Neural crest cell (in vitro differentiated cells): Measurements from ENCODE around the gene HDAC11. TPM values are rescaled to one million over a fixed set of nuclear protein-coding genes. Genes with fewer than 3 reads are reported as not detected.

Experiments
- DNase-seq: peaks from one replicate; pipeline ENCODE4 v3.0.0; 2021; ENCODE audit warnings: low read depth, mixed read lengths, low spot score
- H3K27ac Mint-ChIP-seq: one replicate; pipeline ENCODE4 v1.8.0; 2021; ENCODE audit warnings: mild to moderate bottlenecking, mixed read lengths; ENCODE audit not compliant: unreplicated experiment
- H3K27me3 Mint-ChIP-seq: 2 replicates; pipeline ENCODE4 v1.8.0; 2021; ENCODE audit warnings: low read depth, mild to moderate bottlenecking, mixed read lengths
- H3K36me3 Mint-ChIP-seq: 2 replicates; pipeline ENCODE4 v1.8.0; 2021; ENCODE audit warnings: low read depth, mild to moderate bottlenecking, mixed read lengths
- H3K4me1 Mint-ChIP-seq: 2 replicates; pipeline ENCODE4 v1.8.0; 2021; ENCODE audit warnings: mixed read lengths
- H3K4me3 Mint-ChIP-seq: one replicate; pipeline ENCODE4 v1.8.0; 2021; ENCODE audit warnings: mild to moderate bottlenecking, mixed read lengths
- H3K9me3 Mint-ChIP-seq: 2 replicates; pipeline ENCODE4 v1.8.0; 2021; ENCODE audit warnings: mixed read lengths
- CTCF ChIP-seq: fragments of 200-600 bp; sonication (generic); conservative IDR thresholded peaks from 2 replicates; pipeline ENCODE4 v1.5.0; 2021; ENCODE audit warnings: antibody characterized with exemption, mild to moderate bottlenecking
- total RNA-seq: library from RNA; stranded (reverse); gene quantifications from 2 replicates; pipeline ENCODE4 v1.2.1, GENCODE V29; 2021

The HDAC11 gene
- total RNA-seq, 1 donor from 2014 or later = 14.0 TPM

GRCh38 chr3:13549623-13550422 is 69.7 kb downstream of the HDAC11 start:
- no peak overlapping the region for H3K27ac Mint-ChIP-seq
- no peak for DNase-seq
- H3K9me3 Mint-ChIP-seq = no peaks in the 10 kb centered on the region
- no peaks in the 10 kb centered on the region for H3K36me3 Mint-ChIP-seq
- no peak for TF ChIP-seq CTCF
- peaks cover 17% of the 10 kb centered on the region for H3K27me3 Mint-ChIP-seq
- H3K4me1 Mint-ChIP-seq = peaks cover 19% of the 10 kb centered on the region
- H3K4me3 Mint-ChIP-seq = peak overlapping the region; percentile 65

GRCh38 chr3:13550423-13550690 is 70.3 kb downstream of the HDAC11 start:
- H3K4me1 Mint-ChIP-seq = peaks cover 19% of the 10 kb centered on the region
- TF ChIP-seq CTCF = no peak
- no peak overlapping the region for H3K4me3 Mint-ChIP-seq
- no peaks in the 10 kb centered on the region for H3K9me3 Mint-ChIP-seq
- H3K27me3 Mint-ChIP-seq = peaks cover 17% of the 10 kb centered on the region
- H3K27ac Mint-ChIP-seq = no peak overlapping the region
- no peaks in the 10 kb centered on the region for H3K36me3 Mint-ChIP-seq
- DNase-seq = no peak

- H3K4me1 Mint-ChIP-seq = peaks cover 20% of the 10 kb centered on the region
- H3K36me3 Mint-ChIP-seq = no peaks in the 10 kb centered on the region
- peaks cover 17% of the 10 kb centered on the region for H3K27me3 Mint-ChIP-seq
- H3K27ac Mint-ChIP-seq = no peak overlapping the region
- no peak overlapping the region for H3K4me3 Mint-ChIP-seq
- H3K9me3 Mint-ChIP-seq = no peaks in the 10 kb centered on the region
- no peak for TF ChIP-seq CTCF
- DNase-seq = no peak
Measured at GRCh38 chr3:13550791-13551360, 70.8 kb downstream of the HDAC11 start.

- Mint-ChIP-seq H3K36me3 (no peaks in the 10 kb centered on the region), H3K4me1 (peaks cover 28% of the 10 kb centered on the region), H3K27me3 (peaks cover 13% of the 10 kb centered on the region), H3K27ac (no peak overlapping the region), H3K9me3 (no peaks in the 10 kb centered on the region), H3K4me3 (no peak overlapping the region)
- no peak for DNase-seq
- no peak for TF ChIP-seq CTCF
Measured at GRCh38 chr3:13552857-13553652, 72.9 kb downstream of the HDAC11 start.

- Mint-ChIP-seq H3K27ac (no peak overlapping the region), H3K27me3 (peaks cover 8% of the 10 kb centered on the region), H3K36me3 (no peaks in the 10 kb centered on the region), H3K4me3 (no peak overlapping the region), H3K4me1 (peaks cover 27% of the 10 kb centered on the region), H3K9me3 (no peaks in the 10 kb centered on the region)
- DNase-seq = no peak
- no peak for TF ChIP-seq CTCF
Measured at GRCh38 chr3:13553686-13554085, 73.6 kb downstream of the HDAC11 start.
